ENCODE data around the gene DCTPP1.

Gene DCTPP1

GRCh38 chr16:30445149-30445407 is 15.2 kb upstream of the DCTPP1 start:
- peak overlapping the region; percentile 95 for H3K9ac ChIP-seq (ENCODE audit: low read length)
- peak overlapping the region; percentile 92 for H3K4me3 ChIP-seq (ENCODE audit: low read depth, low read length, poor library complexity, severe bottlenecking)
- peak overlapping the region; percentile 65 for H3K27ac ChIP-seq (ENCODE audit: low read depth, low read length, poor library complexity, severe bottlenecking)
- H2AFZ ChIP-seq (ENCODE audit: low read length) = no peak overlapping the region
- peak overlapping the region; percentile 84 for H3K4me2 ChIP-seq (ENCODE audit: low read length)
- peaks cover 9% of the 10 kb centered on the region for H3K79me2 ChIP-seq (ENCODE audit: insufficient read depth, low read length)
- H3F3A ChIP-seq (ENCODE audit: insufficient read depth, low read length) = no peaks in the 10 kb centered on the region; the same call in 1 of the 2 replicates
- no peaks in the 10 kb centered on the region for H3K9me2 ChIP-seq (ENCODE audit: low read depth, low read length)
- peaks cover 8% of the 10 kb centered on the region; the same call in 1 of the 2 replicates for H3K9me3 ChIP-seq (ENCODE audit: low read length)
- peaks cover 25% of the 10 kb centered on the region for H3K36me3 ChIP-seq (ENCODE audit: insufficient read depth, low read length)
- TF ChIP-seq CTCF (IDR thresholded peaks at IDR 0.05; ENCODE audit: low read length) (no peak), EZH2 (IDR thresholded peaks at IDR 0.05; ENCODE audit: borderline replicate concordance, low read length) (no peak)
- H4K20me1 ChIP-seq (ENCODE audit: insufficient read depth, low read length) = no peaks in the 10 kb centered on the region
- H3K27me3 ChIP-seq (ENCODE audit: insufficient read depth, low read length) = no peaks in the 10 kb centered on the region
- H3K4me1 ChIP-seq (ENCODE audit: insufficient read depth, low read length, severe bottlenecking) = peaks cover 36% of the 10 kb centered on the region

- Histone ChIP-seq H3K9me3 (ENCODE audit: low read length) (peaks cover 8% of the 10 kb centered on the region; the same call in 1 of the 2 replicates), H3K4me3 (ENCODE audit: low read depth, low read length, poor library complexity, severe bottlenecking) (peak overlapping the region; percentile 92), H3K9me2 (ENCODE audit: low read depth, low read length) (no peaks in the 10 kb centered on the region), H3K4me2 (ENCODE audit: low read length) (peak overlapping the region; percentile 84), H2AFZ (ENCODE audit: low read length) (no peak overlapping the region), H3F3A (ENCODE audit: insufficient read depth, low read length) (no peaks in the 10 kb centered on the region; the same call in 1 of the 2 replicates), H3K27ac (ENCODE audit: low read depth, low read length, poor library complexity, severe bottlenecking) (peak overlapping the region; percentile 65), H3K9ac (ENCODE audit: low read length) (peak overlapping the region; percentile 95), H3K36me3 (ENCODE audit: insufficient read depth, low read length) (peaks cover 25% of the 10 kb centered on the region), H4K20me1 (ENCODE audit: insufficient read depth, low read length) (no peaks in the 10 kb centered on the region), H3K79me2 (ENCODE audit: insufficient read depth, low read length) (peaks cover 9% of the 10 kb centered on the region), H3K27me3 (ENCODE audit: insufficient read depth, low read length) (no peaks in the 10 kb centered on the region), H3K4me1 (ENCODE audit: insufficient read depth, low read length, severe bottlenecking) (peaks cover 40% of the 10 kb centered on the region)
- TF ChIP-seq EZH2 (IDR thresholded peaks at IDR 0.05; ENCODE audit: borderline replicate concordance, low read length) (no peak), CTCF (IDR thresholded peaks at IDR 0.05; ENCODE audit: low read length) (no peak)
These were observed 14.7 kb upstream of the DCTPP1 start for GRCh38 chr16:30444231-30445148.

- H3F3A ChIP-seq (ENCODE audit: insufficient read depth, low read length) = no peaks in the 10 kb centered on the region; the same call in 1 of the 2 replicates
- no peaks in the 10 kb centered on the region for H3K27me3 ChIP-seq (ENCODE audit: insufficient read depth, low read length)
- H3K4me3 ChIP-seq (ENCODE audit: low read depth, low read length, poor library complexity, severe bottlenecking) = peak overlapping the region; percentile 92
- no peak overlapping the region for H2AFZ ChIP-seq (ENCODE audit: low read length)
- H3K9ac ChIP-seq (ENCODE audit: low read length) = peak overlapping the region; percentile 95; the same call in 1 of the 2 replicates
- H3K9me2 ChIP-seq (ENCODE audit: low read depth, low read length) = no peaks in the 10 kb centered on the region
- TF ChIP-seq EZH2 (IDR thresholded peaks at IDR 0.05; ENCODE audit: borderline replicate concordance, low read length) = no peak
- TF ChIP-seq CTCF (IDR thresholded peaks at IDR 0.05; ENCODE audit: low read length) = no peak
- H3K36me3 ChIP-seq (ENCODE audit: insufficient read depth, low read length) = peaks cover 25% of the 10 kb centered on the region
- peaks cover 9% of the 10 kb centered on the region for H3K79me2 ChIP-seq (ENCODE audit: insufficient read depth, low read length)
- no peaks in the 10 kb centered on the region for H4K20me1 ChIP-seq (ENCODE audit: insufficient read depth, low read length)
- H3K4me2 ChIP-seq (ENCODE audit: low read length) = peak overlapping the region; percentile 84
- peaks cover 45% of the 10 kb centered on the region for H3K4me1 ChIP-seq (ENCODE audit: insufficient read depth, low read length, severe bottlenecking)
- H3K9me3 ChIP-seq (ENCODE audit: low read length) = peaks cover 8% of the 10 kb centered on the region; the same call in 1 of the 2 replicates
- H3K27ac ChIP-seq (ENCODE audit: low read depth, low read length, poor library complexity, severe bottlenecking) = no peak overlapping the region
These were observed 13.8 kb upstream of the DCTPP1 start for GRCh38 chr16:30443631-30444030.

Measured in OCI-LY1 (cell line).